WTC11 (cell line): ENCODE data around the gene CASP6. TPM values are rescaled to one million over a fixed set of nuclear protein-coding genes. Genes with fewer than 3 reads are reported as not detected.

Source experiments
- ATAC-seq: fragments of 200-7000 bp; cut with Tn5 transposase; 2 replicates; pipeline ENCODE4 v1.10.0; 2021; ENCODE audit warnings: mild to moderate bottlenecking, moderate library complexity
- CTCF ChIA-PET: fragments of 300-600 bp; sonication (Branson Sonifier 250); formaldehyde crosslinking; loops from one replicate; lab custom pipeline; 2021; ENCODE audit warnings: antibody characterized with exemption; lab: Charles Lee
- POLR2A ChIA-PET: fragments of 350-600 bp; sonication (Branson Sonifier 250); formaldehyde crosslinking; loops from one replicate; lab custom pipeline; 2021; ENCODE audit warnings: antibody characterized with exemption; lab: Charles Lee
- DNase-seq: peaks from one replicate; pipeline ENCODE4 v3.0.0; 2021; ENCODE audit warnings: low spot score
- H3K27ac Mint-ChIP-seq: 2 replicates; pipeline ENCODE4 v1.8.0; 2021; ENCODE audit warnings: mixed read lengths
- H3K27me3 Mint-ChIP-seq: 2 replicates; pipeline ENCODE4 v1.8.0; 2021; ENCODE audit warnings: low read depth, mild to moderate bottlenecking, moderate library complexity, mixed read lengths
- H3K36me3 Mint-ChIP-seq: 2 replicates; pipeline ENCODE4 v1.8.0; 2021; ENCODE audit warnings: mixed read lengths
- H3K4me1 Mint-ChIP-seq: 2 replicates; pipeline ENCODE4 v1.8.0; 2022; ENCODE audit warnings: mixed read lengths
- H3K4me3 Mint-ChIP-seq: 2 replicates; pipeline ENCODE4 v1.8.0; 2021; ENCODE audit warnings: mild to moderate bottlenecking, moderate library complexity, mixed read lengths
- H3K9me3 Mint-ChIP-seq: 2 replicates; pipeline ENCODE4 v1.8.0; 2021; ENCODE audit warnings: mixed read lengths
- ATF1 ChIP-seq: sonication (generic); formaldehyde crosslinking; IDR thresholded peaks from 2 replicates; pipeline ENCODE4 v1.8.1; 2023; ENCODE audit warnings: mild to moderate bottlenecking, moderate library complexity, missing genetic modification reagents
- CDX4 ChIP-seq: fragments of 250-450 bp; sonication (Bioruptor Pico); IDR thresholded peaks from 2 replicates; pipeline ENCODE4 v1.9.0; 2021; ENCODE audit warnings: moderate library complexity, mild to moderate bottlenecking, inconsistent platforms, borderline replicate concordance
- ERG ChIP-seq: fragments of 250-450 bp; sonication (Bioruptor Pico); IDR thresholded peaks from 2 replicates; pipeline ENCODE4 v1.8.0; 2021; ENCODE audit warnings: mild to moderate bottlenecking
- FOXP4 ChIP-seq: sonication (generic); formaldehyde crosslinking; IDR thresholded peaks from 2 replicates; pipeline ENCODE4 v1.8.0; 2022; ENCODE audit warnings: mild to moderate bottlenecking, missing genetic modification reagents
- HMGXB4 ChIP-seq: sonication (generic); formaldehyde crosslinking; IDR thresholded peaks from 2 replicates; pipeline ENCODE4 v1.8.1; 2023; ENCODE audit warnings: mild to moderate bottlenecking, moderate library complexity, missing genetic modification reagents
- NR1H2 ChIP-seq: sonication (generic); formaldehyde crosslinking; IDR thresholded peaks from 2 replicates; pipeline ENCODE4 v1.9.0; 2021; ENCODE audit warnings: mild to moderate bottlenecking, moderate library complexity, missing genetic modification reagents
- PREB ChIP-seq: sonication (generic); formaldehyde crosslinking; IDR thresholded peaks from 2 replicates; pipeline ENCODE4 v1.8.1; 2022; ENCODE audit warnings: mild to moderate bottlenecking, missing genetic modification reagents, moderate library complexity, borderline replicate concordance
- ZMAT4 ChIP-seq: fragments of 250-450 bp; sonication (Bioruptor Pico); IDR thresholded peaks from 2 replicates; pipeline ENCODE4 v1.9.0; 2021; ENCODE audit warnings: mild to moderate bottlenecking
- ZNF532 ChIP-seq: fragments of 250-450 bp; sonication (Bioruptor Pico); IDR thresholded peaks from 2 replicates; pipeline ENCODE4 v1.9.0; 2021; ENCODE audit warnings: mild to moderate bottlenecking, borderline replicate concordance
- total RNA-seq: library from RNA; stranded (reverse); gene quantifications from 3 replicates; pipeline ENCODE4 v1.2.3, GENCODE V29; 2021
- TF ChIP-seq, protein P1 (sequence below): fragments of 200-600 bp; IDR thresholded peaks from 2 replicates; pipeline ENCODE4 v1.8.0; 2022; ENCODE audit warnings: antibody characterized with exemption
- TF ChIP-seq, protein P2 (sequence below): sonication (generic); formaldehyde crosslinking; IDR thresholded peaks from 2 replicates; pipeline ENCODE4 v1.8.0; 2023; ENCODE audit warnings: mild to moderate bottlenecking, missing genetic modification reagents

CASP6 gene
- total RNA-seq, 1 experiment from 2014 or later = 26.0 TPM

- TF ChIP-seq FOXP4 = no peak
Measured at GRCh38 chr4:109690690-109691410, 12.4 kb downstream of the CASP6 start (continued).

GRCh38 chr4:109684727-109685126 lies 18.5 kb downstream of the CASP6 start:
- POLR2A ChIA-PET = no interaction called here
- H3K27me3 Mint-ChIP-seq = peaks cover 5% of the 10 kb centered on the region
- no peak overlapping the region for H3K4me3 Mint-ChIP-seq
- CTCF ChIA-PET = no interaction called here
- H3K27ac Mint-ChIP-seq = no peak overlapping the region
- peaks cover 15% of the 10 kb centered on the region for H3K9me3 Mint-ChIP-seq
- no peak for TF ChIP-seq ATF1 (CRISPR knock-in tag)
- TF ChIP-seq, protein P1, sequence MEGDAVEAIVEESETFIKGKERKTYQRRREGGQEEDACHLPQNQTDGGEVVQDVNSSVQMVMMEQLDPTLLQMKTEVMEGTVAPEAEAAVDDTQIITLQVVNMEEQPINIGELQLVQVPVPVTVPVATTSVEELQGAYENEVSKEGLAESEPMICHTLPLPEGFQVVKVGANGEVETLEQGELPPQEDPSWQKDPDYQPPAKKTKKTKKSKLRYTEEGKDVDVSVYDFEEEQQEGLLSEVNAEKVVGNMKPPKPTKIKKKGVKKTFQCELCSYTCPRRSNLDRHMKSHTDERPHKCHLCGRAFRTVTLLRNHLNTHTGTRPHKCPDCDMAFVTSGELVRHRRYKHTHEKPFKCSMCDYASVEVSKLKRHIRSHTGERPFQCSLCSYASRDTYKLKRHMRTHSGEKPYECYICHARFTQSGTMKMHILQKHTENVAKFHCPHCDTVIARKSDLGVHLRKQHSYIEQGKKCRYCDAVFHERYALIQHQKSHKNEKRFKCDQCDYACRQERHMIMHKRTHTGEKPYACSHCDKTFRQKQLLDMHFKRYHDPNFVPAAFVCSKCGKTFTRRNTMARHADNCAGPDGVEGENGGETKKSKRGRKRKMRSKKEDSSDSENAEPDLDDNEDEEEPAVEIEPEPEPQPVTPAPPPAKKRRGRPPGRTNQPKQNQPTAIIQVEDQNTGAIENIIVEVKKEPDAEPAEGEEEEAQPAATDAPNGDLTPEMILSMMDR = no peak
- TF ChIP-seq ZMAT4 = no peak
- TF ChIP-seq CDX4 = no peak
- ATAC-seq = no peak
- peaks cover 38% of the 10 kb centered on the region for H3K4me1 Mint-ChIP-seq
- DNase-seq = no peak
- peaks cover 25% of the 10 kb centered on the region for H3K36me3 Mint-ChIP-seq

DNA sequence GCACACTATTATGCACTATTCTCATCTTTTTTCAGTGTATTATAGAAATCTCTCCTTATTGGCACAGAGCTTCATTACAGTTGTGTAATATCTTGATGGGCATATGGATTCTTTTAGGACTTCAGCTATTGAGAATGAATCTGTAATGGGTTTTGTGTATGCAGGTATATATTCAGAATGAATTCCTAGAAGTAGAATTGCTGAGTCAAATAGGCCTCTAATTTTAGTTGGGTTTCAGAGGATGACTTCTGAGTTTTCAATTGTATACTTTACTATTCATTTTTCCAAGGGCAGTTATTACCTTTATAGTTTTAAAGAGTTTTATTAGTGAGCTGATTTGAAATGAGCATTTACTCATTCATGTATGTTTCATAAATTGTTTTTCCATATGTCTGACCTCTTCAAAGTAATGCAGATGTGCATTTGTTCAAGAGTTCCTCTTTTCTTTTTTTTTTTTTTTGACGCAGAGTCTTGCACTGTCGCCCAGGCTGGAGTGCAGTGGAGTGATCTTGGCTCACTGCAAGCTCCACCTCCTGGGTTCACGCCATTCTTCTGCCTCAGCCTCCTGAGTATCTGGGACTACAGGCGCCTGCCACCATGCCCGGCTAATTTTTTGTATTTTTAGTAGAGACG lies 19.5 kb downstream of the CASP6 start:
- H3K27ac Mint-ChIP-seq = no peak overlapping the region
- CTCF ChIA-PET = no interaction called here
- peaks cover 21% of the 10 kb centered on the region for H3K9me3 Mint-ChIP-seq
- peaks cover 27% of the 10 kb centered on the region for H3K36me3 Mint-ChIP-seq
- no peak for ATAC-seq
- POLR2A ChIA-PET = no interaction called here
- no peak overlapping the region for H3K4me3 Mint-ChIP-seq
- H3K27me3 Mint-ChIP-seq = peaks cover 8% of the 10 kb centered on the region
- no peak for DNase-seq
- H3K4me1 Mint-ChIP-seq = peaks cover 38% of the 10 kb centered on the region
- TF ChIP-seq PREB (no peak), ERG (CRISPR knock-in tag) (no peak), NR1H2 (no peak), ZNF532 (CRISPR knock-in tag) (no peak), HMGXB4 (CRISPR knock-in tag) (no peak)
- TF ChIP-seq, protein P2, sequence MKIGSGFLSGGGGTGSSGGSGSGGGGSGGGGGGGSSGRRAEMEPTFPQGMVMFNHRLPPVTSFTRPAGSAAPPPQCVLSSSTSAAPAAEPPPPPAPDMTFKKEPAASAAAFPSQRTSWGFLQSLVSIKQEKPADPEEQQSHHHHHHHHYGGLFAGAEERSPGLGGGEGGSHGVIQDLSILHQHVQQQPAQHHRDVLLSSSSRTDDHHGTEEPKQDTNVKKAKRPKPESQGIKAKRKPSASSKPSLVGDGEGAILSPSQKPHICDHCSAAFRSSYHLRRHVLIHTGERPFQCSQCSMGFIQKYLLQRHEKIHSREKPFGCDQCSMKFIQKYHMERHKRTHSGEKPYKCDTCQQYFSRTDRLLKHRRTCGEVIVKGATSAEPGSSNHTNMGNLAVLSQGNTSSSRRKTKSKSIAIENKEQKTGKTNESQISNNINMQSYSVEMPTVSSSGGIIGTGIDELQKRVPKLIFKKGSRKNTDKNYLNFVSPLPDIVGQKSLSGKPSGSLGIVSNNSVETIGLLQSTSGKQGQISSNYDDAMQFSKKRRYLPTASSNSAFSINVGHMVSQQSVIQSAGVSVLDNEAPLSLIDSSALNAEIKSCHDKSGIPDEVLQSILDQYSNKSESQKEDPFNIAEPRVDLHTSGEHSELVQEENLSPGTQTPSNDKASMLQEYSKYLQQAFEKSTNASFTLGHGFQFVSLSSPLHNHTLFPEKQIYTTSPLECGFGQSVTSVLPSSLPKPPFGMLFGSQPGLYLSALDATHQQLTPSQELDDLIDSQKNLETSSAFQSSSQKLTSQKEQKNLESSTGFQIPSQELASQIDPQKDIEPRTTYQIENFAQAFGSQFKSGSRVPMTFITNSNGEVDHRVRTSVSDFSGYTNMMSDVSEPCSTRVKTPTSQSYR (CRISPR knock-in tag) = no peak
